Activated gamma-delta T cell treated with anti-CD3 and anti-CD28 coated beads, Interleukin-2, amount 50 U/mL, for 16 hours (primary cell): ENCODE results near the gene CREBL2.
"Not testable (repeated sequence)": the region's sequence is repeated elsewhere in the genome, so short reads cannot be mapped to it uniquely, and the experiment has no call there.

Source experiments
- DNase-seq: peaks from one replicate; pipeline ENCODE4 v3.0.0-alpha.2; 2020; ENCODE audit warnings: low read depth

The CREBL2 gene

DNA sequence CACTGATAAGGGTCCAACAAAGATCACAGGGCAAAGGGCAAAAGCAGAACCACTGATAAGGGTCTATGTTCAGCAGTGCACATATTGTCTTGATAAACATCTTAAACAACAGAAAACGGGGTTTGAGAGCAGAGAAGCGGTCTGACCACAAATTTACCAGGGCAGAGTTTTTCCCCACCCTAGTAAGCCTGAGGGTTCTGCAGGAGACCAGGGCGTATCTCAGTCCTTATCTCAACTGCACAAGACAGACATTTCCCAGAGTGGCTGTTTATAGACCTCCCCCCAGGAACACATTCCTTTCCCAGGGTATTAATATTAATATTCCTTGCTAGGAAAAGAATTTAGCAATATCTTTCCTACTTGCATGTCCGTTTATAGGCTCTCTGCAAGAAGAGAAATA, 28.3 kb downstream of the CREBL2 start:
- DNase-seq = not testable (repeated sequence)

DNA sequence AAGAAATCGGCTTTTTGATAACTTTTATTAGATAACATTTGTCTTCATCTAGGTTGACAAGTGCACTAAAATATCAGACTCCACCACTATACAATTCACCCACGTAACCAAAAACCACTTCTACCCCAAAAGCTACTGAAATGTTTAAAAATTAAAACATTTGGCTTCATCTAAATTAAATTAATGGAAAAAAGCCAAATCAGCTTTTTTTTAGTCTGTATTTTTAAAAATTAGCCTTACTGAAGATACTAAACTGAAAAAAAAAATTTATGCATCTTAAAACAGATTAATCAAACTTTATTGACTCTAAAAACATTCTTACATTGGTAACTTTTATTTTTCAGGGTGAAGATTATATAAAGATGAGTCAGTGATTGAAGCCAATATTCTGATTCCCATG, 30.0 kb downstream of the CREBL2 start:
- no peak for DNase-seq

DNA sequence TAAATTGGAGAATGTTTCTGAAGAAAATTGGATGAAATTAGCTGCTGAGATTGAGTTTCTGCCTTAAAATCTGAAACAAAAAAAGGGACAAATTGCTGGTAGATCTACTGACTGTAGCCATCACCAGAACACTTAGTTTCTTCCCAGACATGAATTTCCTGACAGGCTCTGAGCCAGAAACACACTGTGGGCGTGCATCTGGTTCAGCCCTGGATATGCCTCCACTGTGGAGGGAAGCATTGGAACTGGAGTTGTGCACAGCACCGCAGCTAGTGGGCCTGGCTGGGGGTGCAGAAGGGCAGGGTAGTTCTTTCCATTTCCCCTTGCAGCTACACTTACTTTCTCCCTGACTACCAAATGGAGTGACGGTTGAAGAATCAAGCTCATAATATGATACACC, 31.2 kb downstream of the CREBL2 start:
- DNase-seq = no peak

DNA sequence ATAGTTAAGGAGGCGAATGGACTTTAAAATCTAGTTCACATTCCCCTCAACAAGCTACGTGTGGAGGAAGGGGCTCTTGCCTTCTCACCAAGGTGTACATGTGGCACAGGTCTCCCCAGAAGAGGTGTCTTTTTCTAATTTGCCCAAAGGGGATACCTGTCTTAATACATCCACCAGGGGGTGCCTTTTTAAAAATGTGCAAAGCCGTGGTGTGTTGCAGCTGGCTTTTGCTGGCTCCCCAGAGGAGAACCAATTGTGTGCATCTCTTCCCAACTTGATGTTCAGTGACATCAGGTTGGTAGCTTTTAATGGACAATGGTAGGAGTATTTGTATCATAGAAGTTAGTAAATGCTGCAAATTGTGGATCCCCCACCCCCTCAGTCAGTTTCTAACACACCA, 33.8 kb downstream of the CREBL2 start:
- no peak for DNase-seq

DNA sequence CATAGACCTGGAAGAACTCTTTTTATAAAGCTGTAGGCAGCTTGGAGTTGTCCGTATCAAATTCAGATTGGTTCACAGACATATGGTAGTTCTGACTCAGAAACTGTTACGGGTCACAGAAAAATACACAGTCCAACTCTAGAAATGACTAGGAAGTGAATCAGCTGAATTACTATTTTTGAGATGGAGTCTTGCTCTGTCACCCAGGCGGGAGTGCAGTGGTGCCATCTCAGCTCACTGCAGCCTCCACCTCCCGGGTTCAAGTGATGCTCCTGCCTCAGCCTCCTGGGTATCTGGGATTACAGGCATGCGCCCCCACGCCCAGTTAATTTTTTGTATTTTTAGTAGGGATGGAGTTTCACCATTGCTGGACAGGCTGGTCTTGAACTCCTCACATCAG, 34.3 kb downstream of the CREBL2 start:
- not testable (repeated sequence) for DNase-seq

DNA sequence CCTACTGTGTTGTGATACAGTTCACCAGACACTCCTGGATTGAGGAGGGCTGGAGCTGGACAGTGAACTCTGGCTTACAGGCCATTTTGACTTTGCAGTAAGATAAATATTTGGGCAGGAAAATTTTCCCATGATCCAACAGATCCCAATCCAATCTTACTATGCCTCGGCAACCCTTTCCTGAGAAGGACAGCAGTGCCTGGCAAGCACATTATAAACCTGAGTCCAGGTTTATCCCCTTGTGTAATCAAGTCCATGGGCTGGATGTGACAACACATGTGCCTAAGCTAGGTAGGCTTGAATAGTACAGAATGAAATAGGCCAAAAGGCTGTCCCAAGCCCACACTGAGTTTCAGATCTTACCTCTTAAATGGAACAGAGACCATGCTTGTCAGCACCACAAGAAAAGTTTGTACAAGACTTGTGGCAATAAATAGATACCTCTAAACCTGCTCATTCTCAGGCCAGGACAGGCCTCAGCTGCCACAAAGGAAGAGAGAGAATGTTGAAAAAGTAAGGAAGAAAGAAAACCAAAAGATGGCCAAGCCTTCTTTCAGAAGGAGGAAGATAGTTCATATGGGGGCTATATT, 34.9 kb downstream of the CREBL2 start:
- no peak for DNase-seq

DNA sequence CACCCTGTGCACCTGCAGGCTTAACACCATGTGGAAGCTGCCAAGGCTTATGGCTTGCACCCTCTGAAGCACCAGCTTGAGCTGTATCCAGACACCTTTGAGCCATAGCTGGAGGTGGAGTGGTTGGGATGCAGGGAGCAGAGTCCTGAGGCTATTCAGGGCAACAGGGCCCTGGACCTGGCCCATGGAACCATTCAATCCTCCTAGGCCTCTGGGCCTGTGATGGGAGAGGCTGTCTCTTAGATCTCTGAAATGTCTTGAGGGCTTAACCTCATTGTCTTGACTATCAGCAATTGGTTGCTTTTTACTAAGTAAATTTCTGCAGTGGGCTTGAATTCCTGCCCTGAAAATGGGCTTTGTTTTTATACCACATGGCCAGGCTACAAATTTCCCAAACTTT, 36.6 kb downstream of the CREBL2 start:
- DNase-seq = no peak

DNA sequence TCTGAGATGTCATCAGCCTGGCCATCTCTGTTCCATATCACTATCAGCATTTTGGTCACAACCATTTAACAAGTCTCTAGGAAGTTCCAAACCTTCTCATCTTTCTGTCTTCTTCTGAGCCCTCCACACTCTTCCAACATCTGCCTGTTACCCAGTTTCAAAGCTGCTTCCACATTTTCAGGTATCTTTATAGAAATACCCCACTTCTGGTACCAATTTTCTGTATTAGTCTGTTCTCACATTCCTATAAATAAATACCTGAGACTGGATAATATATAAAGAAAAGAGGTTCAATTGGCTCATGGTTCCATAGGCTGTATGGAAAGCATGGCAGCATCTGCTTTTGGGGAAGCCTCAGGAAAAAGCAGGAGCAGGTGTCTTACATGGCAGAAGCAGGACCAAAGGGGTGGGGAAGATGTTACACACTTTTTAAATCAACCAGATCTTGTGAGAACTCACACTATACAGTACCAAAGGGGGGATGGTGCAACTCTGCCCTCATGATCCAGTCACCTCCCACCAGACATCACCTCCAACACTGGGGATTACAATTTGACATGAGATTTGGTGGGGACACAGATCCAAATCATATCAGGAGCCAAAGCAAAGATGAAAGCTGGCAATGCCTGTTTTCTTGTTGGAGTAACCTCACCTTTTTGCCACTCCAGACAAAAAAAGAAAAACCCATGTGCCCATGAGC, 37.4 kb downstream of the CREBL2 start:
- no peak for DNase-seq

DNA sequence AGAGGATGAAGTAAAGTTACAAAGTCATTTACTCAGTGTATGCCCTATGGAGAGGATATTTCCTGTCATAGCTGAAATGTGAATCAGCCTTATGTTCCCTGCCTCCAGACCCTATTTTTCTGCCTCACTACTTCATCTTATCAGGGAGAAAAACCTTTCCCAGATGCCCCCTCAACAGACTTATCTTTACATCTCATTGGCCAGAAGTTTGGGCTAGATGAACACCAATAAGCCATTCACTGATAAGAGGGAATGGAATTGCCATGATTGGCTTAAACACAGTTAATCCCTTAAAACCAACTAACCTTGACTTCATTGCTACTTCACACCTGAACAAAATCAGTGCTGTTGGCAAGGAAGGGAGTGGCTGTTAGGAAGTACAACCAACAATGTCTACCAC, 40.1 kb downstream of the CREBL2 start:
- DNase-seq = no peak

DNA sequence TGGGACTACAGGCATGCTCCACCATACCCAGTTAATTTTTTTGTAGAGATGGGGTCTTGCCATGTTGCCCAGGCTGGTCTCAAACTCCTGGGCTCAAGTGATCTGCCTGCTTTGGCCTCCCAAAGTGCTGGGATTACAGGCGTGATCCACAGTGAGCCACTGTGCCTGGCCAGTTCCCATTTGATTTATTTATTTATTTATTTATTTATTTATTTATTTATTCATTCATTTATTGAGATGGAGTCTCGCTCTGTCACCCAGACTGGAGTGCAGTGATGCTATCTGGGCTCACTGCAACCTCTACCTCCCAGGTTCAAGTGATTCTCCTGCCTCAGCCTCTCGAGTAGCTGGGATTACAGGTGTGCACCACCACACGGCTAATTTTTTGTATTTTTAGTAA, 41.0 kb downstream of the CREBL2 start:
- DNase-seq = not testable (repeated sequence)

DNA sequence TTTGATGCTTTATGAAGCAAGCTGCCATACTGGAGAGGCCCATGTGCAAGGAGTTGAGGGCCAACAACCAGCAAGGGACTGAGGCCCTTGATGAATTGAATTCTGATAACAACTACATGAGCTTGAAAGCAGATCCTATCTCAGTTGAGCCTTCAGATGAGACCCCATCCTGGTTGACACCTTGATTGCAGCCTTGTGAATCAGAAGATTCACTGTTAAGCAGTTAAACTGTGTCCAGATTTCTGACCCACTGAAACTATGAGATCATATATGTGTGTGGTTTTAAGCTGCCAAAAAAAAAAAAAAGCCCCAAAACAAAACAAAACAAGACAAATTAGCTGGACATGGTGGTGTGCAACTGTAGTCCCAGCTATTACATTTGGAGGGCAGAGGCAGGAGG, 42.2 kb downstream of the CREBL2 start:
- DNase-seq = no peak

DNA sequence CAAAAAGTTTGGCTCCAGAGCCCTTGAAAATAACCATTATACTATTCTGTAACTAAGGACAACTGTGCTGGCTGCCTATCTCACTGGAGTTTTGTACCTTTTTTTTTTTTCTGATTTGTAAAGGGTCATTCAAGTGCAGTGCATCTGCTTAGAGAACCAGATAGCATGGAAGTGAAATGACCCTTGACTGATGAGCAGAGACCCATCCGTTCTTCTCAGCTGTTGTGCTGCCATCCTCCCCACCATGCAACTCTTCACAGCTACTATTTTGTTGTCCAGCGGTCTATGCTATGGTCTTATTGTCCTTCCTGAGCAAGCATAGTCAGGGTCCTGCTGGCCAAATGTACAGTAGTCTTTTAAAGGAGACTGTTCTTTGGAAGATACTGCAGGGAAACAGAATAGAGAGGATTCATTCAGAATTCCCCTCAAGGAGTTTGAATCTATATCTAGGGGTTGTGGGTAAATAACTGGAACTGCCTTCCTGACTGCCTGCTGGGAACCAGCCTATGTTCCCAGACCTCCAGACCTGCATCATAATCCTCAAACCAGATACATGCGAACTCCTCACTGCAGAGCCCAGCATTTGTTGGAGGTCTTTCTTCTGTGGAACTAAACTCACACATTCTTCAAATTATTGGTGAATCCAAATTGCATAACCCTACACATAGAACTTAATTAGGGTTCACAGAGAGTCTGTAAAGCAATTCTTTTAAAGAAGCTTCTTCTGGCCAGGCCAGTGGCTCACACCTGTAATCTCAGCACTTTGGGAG, 43.2 kb downstream of the CREBL2 start:
- no peak for DNase-seq

DNA sequence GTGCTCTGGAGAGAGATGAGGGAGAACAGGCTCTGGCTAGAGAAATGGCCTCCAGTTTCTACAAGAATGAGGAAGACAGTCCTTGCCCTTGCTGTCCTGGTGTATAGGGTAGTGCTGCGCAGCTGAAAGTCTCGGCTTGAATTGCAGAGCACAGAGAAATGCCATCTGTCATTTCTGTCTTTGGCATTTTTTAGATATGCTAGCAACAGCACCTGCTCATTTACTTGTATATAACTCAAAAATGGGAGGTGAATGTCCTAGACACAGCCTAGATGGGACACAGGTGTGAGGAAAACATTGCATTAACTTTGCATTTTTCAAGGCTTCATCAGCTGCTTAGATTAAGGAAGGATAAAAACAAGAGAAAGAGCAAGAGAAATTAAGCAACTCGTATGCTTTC, 48.5 kb downstream of the CREBL2 start:
- DNase-seq = no peak

DNA sequence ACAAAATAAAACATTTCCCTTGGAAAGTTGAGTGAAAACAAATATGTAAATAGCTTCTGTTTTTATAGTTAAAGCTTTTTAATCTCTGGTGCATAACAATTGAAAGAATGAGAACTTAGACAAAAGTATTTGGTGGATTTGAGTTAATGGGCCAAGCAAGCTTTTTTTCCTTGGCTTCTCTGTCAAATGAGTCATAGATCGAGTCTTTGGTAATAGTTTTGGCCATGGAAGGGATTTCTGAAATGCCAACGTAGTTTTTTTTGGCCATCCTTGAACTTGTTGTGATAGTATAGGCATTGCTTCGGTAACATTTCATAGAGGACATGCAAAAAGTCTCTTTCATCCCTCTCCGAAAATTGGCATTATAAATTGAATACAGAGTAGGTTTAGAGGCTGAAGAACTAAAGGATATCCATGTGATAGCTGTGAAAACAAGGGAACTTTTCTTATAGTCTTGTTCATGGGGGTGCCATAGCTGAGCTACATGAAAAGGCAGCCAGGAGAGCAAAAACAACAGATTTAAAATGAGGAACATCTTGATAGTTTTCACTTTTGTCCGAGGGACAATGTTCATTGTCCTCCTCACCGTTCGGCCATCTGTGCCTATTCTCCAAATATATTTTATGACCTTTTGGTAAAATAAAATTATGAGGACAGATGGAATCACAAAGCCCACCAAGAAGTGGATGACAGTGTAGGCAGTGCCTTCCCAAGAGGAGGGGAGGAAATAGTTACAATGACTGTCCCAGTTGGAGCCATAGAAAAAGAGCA, 49.6 kb downstream of the CREBL2 start:
- no peak for DNase-seq

DNA sequence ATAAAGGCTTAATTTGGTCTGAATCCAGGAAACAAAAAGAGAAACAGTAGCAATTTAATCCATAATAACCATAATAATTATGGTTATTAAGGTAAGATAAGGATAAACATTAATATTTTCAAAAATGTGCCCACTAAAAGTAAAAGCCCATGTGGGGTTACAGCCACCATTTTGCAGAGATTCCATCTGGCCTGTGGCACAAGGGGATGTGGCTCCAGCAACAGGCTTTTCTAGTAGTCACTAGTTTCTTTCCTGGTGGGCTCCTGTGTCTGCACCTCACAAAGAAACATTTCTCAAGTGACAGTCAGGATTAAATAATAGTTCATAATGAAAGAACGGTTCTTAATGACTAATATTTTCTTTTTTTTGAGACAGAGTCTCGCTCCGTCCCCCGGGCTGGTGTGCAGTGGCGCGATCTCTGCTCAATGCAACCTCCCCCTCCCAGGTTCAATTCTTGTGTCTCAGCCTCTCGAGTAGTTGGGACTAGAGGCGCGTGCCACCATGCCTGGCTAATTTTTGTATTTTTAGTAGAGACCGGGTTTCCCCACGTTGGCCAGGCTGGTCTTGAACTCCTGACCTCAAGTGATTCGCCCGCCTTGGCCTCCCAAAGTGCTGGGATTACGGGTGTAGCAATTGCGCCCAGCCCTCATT, 52.1 kb downstream of the CREBL2 start:
- DNase-seq = no peak

DNA sequence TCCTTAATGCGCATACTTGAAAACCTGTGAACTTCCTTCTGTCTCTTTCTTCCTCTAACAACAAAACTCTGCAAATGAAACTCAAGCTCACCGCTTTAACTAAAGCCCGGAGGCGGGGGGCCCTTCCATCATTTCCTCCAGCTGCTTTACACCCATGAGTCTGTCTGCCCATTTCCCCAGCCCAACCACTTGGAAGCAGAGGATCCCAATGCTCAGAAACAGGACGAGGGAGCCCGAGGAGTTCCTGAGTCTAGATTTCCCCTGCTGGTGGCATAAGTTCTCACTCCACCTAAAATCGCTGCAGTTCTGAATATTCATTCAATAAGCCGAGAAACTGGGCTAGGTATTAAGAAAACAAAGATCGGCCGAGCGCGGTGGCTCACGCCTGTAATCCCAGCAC, 53.5 kb downstream of the CREBL2 start:
- no peak for DNase-seq

DNA sequence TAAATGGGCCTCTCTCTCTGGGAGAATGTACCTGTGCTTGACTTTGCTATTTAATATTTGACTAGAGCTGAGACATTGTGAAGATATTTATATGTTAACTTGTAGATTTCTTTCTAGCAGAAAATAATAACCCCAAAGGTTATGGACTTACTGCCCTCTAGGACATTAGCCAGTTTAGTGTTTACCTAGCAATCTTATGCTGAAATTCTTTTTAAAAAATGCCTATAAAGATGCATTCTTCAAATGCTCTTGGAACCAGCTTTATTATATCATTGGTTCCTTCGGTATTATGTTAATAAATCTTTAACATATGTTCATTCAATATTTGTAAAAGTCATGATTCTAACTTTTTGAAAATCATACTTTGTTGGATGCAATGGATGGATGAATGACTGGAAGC, 56.3 kb downstream of the CREBL2 start:
- DNase-seq = no peak

DNA sequence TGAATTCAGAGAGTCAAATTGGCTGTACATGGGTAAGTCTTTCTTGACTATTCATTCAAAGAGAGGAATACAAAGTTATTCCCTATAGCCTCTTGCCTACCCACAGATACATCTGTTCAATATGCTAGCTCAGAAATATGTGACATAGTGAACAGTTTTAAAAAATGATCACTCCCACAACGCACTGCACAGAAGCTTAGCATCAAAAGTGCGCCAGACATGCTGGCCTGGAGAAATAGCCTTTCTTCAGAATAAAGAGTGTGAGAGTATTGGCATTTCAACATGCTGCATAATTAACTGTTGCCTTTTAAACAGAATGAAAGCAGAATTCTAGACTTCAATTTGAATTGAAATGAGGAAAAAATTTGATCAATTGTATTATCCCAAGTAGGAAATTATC, 57.3 kb downstream of the CREBL2 start:
- DNase-seq = no peak

DNA sequence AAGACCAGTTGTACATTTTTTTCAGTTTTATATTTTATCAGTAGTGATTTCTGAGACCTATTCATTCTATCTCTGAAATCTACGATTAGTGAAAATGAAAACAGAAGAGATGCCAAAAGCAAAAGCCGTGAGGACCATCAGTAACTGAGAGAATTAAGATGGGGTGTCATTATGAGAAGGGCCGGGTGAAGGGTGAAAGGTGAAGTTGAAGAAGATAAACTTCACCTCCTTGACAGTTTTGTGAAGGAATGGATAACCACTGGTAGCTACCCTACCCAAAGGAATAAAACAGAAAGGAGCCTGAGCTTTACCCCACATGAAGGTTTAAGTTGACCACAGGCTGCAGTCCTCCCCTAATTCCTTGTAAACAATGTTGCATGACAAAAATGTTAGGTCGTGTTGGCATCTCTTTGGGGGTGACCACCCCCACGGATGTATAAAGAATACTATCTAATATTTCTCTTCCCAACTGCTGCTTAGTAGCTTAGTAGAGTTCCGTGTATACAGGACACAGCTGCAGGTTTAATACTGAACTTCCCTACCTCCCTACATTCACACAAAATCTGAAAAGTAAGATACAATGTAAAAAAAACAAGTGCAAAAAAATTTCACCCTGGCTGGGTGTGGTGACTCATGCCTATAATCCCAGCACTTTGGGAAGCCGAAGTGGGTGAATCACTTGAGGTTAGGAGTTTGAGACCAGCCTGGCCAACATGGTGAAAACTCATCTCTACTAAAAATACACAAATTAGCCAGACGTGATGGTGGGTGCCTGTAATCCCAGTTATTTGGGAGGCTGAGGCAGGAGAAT, 60.4 kb downstream of the CREBL2 start:
- no peak for DNase-seq

DNA sequence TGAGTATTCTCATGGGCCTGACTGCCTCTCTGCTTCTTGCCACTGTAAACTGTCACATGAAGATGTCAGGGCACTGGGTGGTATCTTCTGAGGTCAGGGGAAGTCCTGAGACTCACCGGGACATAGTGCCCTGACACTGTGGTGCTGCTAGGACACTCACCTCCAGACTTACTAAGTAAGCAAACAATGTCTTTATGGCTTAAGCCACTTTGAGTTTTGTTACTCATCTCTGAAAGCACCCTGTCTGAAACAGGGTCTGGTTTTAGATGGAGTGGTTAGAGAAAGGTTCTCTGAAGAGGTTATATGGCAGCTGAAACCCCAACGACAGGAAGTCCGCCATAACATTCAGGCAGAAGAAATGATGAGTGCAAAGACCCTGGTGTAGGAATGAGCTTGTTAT, 61.6 kb downstream of the CREBL2 start:
- DNase-seq = no peak

DNA sequence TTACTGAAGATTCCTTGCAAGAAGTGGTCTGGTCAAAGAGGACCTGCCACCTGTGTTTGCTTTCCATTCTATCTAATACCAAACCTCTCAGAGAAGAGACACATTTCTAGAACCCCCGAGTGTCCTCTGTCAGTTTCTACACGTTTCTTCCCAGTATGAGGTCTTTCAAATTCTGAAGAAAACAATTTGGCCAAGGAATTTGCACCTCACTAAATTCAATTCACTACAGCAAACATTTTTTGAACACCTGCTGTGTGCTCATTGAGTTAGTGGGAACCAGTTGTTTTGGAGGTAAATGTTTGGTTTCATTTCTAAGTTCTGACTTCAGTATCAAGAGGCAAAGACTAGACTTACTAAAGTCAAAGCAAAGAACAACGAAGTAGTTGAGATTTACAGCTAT, 64.9 kb downstream of the CREBL2 start:
- no peak for DNase-seq
